Heart right ventricle (tissue), 16 donors: Measurements from ENCODE around the gene C6orf132. TPM values are rescaled to one million over a fixed set of nuclear protein-coding genes. Genes with fewer than 3 reads are reported as not detected.

Experiments
- ATAC-seq, 8 donors: fragments of 200-7000 bp; cut with Tn5 transposase; one replicate each; pipeline ENCODE4 v1.9.1; 2020; ENCODE audit warnings: mild to moderate bottlenecking in 8 of 8, moderate library complexity in 8 of 8, moderate number of reproducible peaks in 1 of 8
- DNase-seq, 2 donors: peaks; one replicate each; pipeline ENCODE4 v3.0.0-alpha.2; 2020
- H3K27ac ChIP-seq, 10 donors: fragments of 200-600 bp; sonication (generic) in 2 of 10; one replicate each; pipeline versions ENCODE4 v1.5.0 to v1.8.0; 2020 to 2022; ENCODE audit warnings: mild to moderate bottlenecking in 3 of 10
- H3K27me3 ChIP-seq, 7 donors: fragments of 200-600 bp; one replicate each; pipeline ENCODE4 v1.8.0; 2021 to 2022; ENCODE audit warnings: mild to moderate bottlenecking in 2 of 7
- H3K36me3 ChIP-seq, 9 donors: fragments of 200-600 bp; sonication (generic) in 1 of 9; one replicate each; pipeline versions ENCODE4 v1.5.0 to v1.8.0; 2020 to 2022; ENCODE audit warnings: mild to moderate bottlenecking in 2 of 9
- H3K4me1 ChIP-seq, 9 donors: fragments of 200-600 bp; sonication (generic) in 1 of 9; one replicate each; pipeline versions ENCODE4 v1.5.0 to v1.8.0; 2020 to 2022; ENCODE audit warnings: mild to moderate bottlenecking in 4 of 9
- H3K4me3 ChIP-seq, 10 donors: fragments of 200-600 bp; sonication (generic) in 2 of 10; one replicate each; pipeline versions ENCODE4 v1.5.0 to v1.8.0; 2020 to 2022; ENCODE audit warnings: mild to moderate bottlenecking in 7 of 10, moderate library complexity in 2 of 10
- H3K9me3 ChIP-seq, 11 donors: fragments of 200-600 bp in 10 of 11; sonication (generic) in 2 of 11; one replicate each; pipeline versions ENCODE4 v1.5.0 to v1.8.0; 2013 to 2022; ENCODE audit warnings: mild to moderate bottlenecking in 2 of 11, control low read depth in 1 of 11, moderate library complexity in 1 of 11
- WGBS, 2 donors: extraction: QIAGEN DNeasy Blood & Tissue Kit; methylation state at CpG; one replicate each; pipeline ENCODE4 v1.1.7; 2013; ENCODE audit warnings: inconsistent platforms in 1 of 2; 5-methylcytosine and 5-hydroxymethylcytosine counted together
- intact Hi-C, 10 donors: fragments of 100-400 bp; cut with DNase I; formaldehyde crosslinking; loops; one replicate each; pipeline versions ENCODE4 v1.11.1 to v1.14.2; 2022
- polyA plus RNA-seq, 2 donors: library from polyadenylated mRNA; stranded (reverse); fragments of 200-250 nt; gene quantifications; one replicate each; pipeline ENCODE4 v1.2.3, GENCODE V29; 2013
- total RNA-seq, 10 donors: library from RNA; stranded (reverse); fragmentation: NEBNext Ultra II Directional in 3 of 10; extraction: Animal tissue kit (Norgen Biotek cat#: 25700) in 3 of 10; gene quantifications; one replicate each; pipeline versions ENCODE4 v1.2.1 to v1.2.4, GENCODE V29; 2021 to 2023
- TF ChIP-seq, protein P1 (sequence below), 9 donors: fragments of 200-600 bp; sonication (generic) in 2 of 9; IDR thresholded peaks; one replicate each; pipeline versions ENCODE4 v1.5.0 to v1.8.0; 2021 to 2022; ENCODE audit warnings: antibody characterized with exemption in 9 of 9, mild to moderate bottlenecking in 5 of 9, moderate library complexity in 1 of 9
- donor health status: Arrhythmogenic right ventricular cardiomyopathy.
- donor health status: ischemic (EF 13 %, LVEDD 7.1; RV severe dilation, severe dysfunction).
- donor health status: healthy with polysubstance abuse.
- donor health status: DM: no; HTN: yes; CAD: no.
- donor health status: DM: no; HTN: no; CAD: no.
- donor health status: ischemic (EF 25% LVEDD 6.9; RV normal size, moderate dysfunction).
- donor health status: ischemic (EF 25% LVEDD 5.7; RV mildly dilated, moderate dysfunction).
- donor health status: healthy.
- donor health status: DM: yes; HTN: yes; CAD: no.
- donor health status: Ischemic cardiomyopathy.
- donor health status: ischemic (EF 35%, LVEDD 5.7; RV mildly dilated, moderate dysfunction).
- donor health status: nonischemic (EF 11% LVEDD 7.7; RV severe dilation, severe dysfunction).
- donor health status: DM: yes; HTN: yes; CAD: no.
- donor health status: PGD.
- donor health status: ischemic (EF 29% LVEDD 5.4; RV normal size, mild dysfunction).
- donor health status: nonischemic (EF 23%, LVEDD 6.1; RV moderate dilation, normal function).

The C6orf132 gene
- total and polyA plus RNA-seq, 12 donors: 0.23 to 2.9 (median 1.9) TPM

DNA sequence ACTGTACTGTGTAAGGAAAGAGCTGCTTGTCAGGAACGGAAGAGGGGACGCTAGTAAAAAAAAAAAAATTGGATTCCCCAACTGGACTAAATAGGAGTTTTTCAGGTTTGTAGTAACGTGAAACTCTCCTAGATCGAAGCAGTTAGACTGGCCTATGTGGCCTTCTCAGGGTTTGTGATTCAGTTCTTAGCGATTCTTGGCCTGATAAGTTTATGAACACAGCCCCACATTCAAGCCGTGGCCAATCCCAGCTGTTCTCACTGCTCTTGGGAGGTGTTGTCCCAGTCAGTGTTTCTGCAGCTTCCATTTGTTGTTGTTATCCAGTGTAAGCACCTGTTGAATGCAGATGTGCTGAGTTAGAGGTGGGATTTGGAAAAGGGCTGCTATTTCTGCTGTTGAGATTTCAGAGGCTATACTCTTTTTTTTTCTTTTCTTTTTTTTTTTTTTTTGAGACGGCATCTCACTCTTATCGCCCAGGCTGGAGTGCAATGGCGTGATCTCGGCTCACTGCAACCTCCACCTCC is 62.4 kb downstream of the C6orf132 start:
- intact Hi-C loops: loop anchor here in 6 of 10 donors (5.0 to 10.0 kb wide), 3 partner anchors 465 to 485 kb away; partner anchors contain the start of gene UBR2 (in 1 of the 6)
- H3K36me3 ChIP-seq: peaks cover 0 to 84% (median 25%) of the 10 kb centered on the region in 9 donors
- no peak overlapping the region for H3K4me3 ChIP-seq
- TF ChIP-seq, protein P1, sequence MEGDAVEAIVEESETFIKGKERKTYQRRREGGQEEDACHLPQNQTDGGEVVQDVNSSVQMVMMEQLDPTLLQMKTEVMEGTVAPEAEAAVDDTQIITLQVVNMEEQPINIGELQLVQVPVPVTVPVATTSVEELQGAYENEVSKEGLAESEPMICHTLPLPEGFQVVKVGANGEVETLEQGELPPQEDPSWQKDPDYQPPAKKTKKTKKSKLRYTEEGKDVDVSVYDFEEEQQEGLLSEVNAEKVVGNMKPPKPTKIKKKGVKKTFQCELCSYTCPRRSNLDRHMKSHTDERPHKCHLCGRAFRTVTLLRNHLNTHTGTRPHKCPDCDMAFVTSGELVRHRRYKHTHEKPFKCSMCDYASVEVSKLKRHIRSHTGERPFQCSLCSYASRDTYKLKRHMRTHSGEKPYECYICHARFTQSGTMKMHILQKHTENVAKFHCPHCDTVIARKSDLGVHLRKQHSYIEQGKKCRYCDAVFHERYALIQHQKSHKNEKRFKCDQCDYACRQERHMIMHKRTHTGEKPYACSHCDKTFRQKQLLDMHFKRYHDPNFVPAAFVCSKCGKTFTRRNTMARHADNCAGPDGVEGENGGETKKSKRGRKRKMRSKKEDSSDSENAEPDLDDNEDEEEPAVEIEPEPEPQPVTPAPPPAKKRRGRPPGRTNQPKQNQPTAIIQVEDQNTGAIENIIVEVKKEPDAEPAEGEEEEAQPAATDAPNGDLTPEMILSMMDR (IDR thresholded peaks at IDR 0.05): no peak
- peak overlapping the region in 3 of 10 donors; percentile 11 to 27 (median 22) for H3K27ac ChIP-seq
- H3K27me3 ChIP-seq: no peaks in the 10 kb centered on the region
- ATAC-seq (no peak), DNase-seq (no peak)
- H3K4me1 ChIP-seq: peaks cover 0 to 26% (median 10%) of the 10 kb centered on the region in 9 donors
- no peaks in the 10 kb centered on the region for H3K9me3 ChIP-seq
- 90 to 93% methylated on average over 10 of the region's 10 CpGs for WGBS, 2 donors

DNA sequence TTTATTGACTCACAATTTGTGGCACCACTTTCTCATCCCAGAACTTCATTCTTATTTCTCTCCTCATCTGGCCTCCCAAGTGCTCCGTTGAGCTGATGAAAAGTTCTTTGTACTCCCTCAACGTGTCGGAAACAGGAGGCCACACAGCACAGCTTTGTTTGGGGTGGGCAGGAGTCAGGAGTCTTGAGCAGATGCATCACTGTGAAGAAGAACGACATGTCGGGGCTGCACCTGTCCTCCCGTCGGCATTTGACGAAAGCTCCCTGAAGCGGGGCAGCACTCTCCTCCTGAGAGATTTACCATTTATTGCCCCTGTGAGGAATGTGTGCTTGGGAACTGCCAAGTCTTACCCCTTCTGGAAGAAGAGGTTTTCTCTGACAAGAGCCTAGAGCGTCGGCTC is 64.0 kb downstream of the C6orf132 start:
- TF ChIP-seq, protein P1 (IDR thresholded peaks at IDR 0.05): no peak
- no peak overlapping the region for H3K4me3 ChIP-seq
- H3K27me3 ChIP-seq: no peaks in the 10 kb centered on the region
- peaks cover 0 to 98% (median 26%) of the 10 kb centered on the region in 9 donors for H3K36me3 ChIP-seq
- intact Hi-C loops: loop anchor here in 5 of 10 donors (5.0 to 10.0 kb wide), 2 partner anchors 466 to 469 kb away; no protein-coding TSS in a partner anchor
- no peaks in the 10 kb centered on the region for H3K9me3 ChIP-seq
- peaks cover 0 to 24% (median 7%) of the 10 kb centered on the region in 9 donors for H3K4me1 ChIP-seq
- ATAC-seq (no peak), DNase-seq (no peak)
- 88% methylated on average over 11 of the region's 11 CpGs for WGBS, 2 donors
- H3K27ac ChIP-seq: no peak overlapping the region

DNA sequence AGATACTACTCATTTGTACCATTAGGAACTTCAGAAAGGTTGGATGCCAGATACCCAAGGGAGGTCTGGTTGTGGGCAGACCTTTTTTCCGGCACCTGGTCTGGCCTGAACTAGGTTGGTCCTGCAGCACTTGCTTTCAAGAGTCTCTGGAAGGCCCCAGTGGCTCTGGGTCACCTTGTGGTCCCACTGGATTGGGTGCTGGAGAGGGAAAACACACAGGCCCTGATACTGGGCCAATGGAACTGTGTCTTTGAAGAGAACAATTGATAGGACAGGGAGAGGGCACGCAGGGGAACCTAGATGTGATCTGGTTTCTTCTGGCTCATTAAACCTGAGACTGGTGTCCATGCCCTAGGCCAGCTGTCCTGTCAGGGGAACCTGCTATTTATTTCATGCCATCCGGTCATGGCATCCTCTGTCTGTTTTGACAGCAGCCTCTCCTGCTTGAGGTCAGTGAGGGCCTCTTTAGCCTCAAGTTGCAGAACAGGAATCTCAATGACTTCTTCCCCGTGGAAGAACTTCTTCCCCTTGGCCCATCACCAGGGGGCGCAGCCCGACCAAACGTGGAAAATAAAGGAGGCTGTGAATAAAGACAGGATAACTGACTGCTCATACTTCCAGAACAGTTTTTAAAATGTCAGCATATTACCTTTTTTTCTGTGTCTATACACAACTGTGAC is 67.1 kb downstream of the C6orf132 start:
- DNase-seq: peak; percentile 76 to 80
- peak; percentile 25 to 80 (median 70) for ATAC-seq
- Histone ChIP-seq H3K36me3 (peaks cover 0 to 98% (median 42%) of the 10 kb centered on the region in 9 donors), H3K9me3 (no peaks in the 10 kb centered on the region), H3K27ac (peak overlapping the region in 8 of 10 donors; percentile 20 to 56 (median 36)), H3K4me1 (peaks cover 0 to 29% (median 14%) of the 10 kb centered on the region in 9 donors), H3K4me3 (no peak overlapping the region), H3K27me3 (no peaks in the 10 kb centered on the region)
- 25 to 35% methylated on average over 7 of the region's 7 CpGs for WGBS, 2 donors
- intact Hi-C loops: loop anchor here in 7 of 10 donors (1.0 to 10.0 kb wide), 4 partner anchors 91 to 472 kb away; no protein-coding TSS in a partner anchor
- TF ChIP-seq, protein P1 (IDR thresholded peaks at IDR 0.05): peak; percentile 62 to 90 (median 85)

DNA sequence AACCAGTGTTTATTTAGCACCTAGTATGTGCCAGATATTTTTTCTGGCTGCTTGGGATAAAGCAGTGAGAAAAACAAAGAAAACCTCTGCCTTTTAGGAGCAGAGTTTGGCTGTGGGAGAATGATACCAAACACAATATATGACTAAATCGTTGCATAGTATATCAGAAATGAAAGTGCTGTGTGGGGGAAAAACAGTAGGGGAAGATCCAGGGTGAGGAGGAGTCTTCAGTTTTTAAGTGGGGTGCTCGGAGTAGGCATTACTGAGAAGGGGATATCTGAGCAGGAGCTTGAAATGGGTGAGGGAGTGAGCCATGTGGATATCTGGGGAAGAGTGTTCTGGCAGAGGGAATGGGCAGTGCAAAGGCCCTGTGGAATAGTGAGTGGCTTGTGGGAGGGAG is 69.1 kb downstream of the C6orf132 start:
- Histone ChIP-seq H3K36me3 (peaks cover 0 to 99% (median 43%) of the 10 kb centered on the region in 9 donors), H3K4me1 (peaks cover 0 to 36% (median 14%) of the 10 kb centered on the region in 9 donors), H3K27ac (no peak overlapping the region), H3K9me3 (no peaks in the 10 kb centered on the region), H3K4me3 (no peak overlapping the region), H3K27me3 (no peaks in the 10 kb centered on the region)
- WGBS, 2 donors: 95 to 96% methylated on average over 2 of the region's 2 CpGs
- intact Hi-C loops: loop anchor here in 4 of 10 donors (2.0 to 10.0 kb wide), 2 partner anchors 96 to 472 kb away; no protein-coding TSS in a partner anchor
- ATAC-seq (no peak), DNase-seq (no peak)
- TF ChIP-seq, protein P1 (IDR thresholded peaks at IDR 0.05): no peak
